IPS-11a (cell line): ENCODE data around the gene OCIAD1.
"Not testable (repeated sequence)": the region's sequence is repeated elsewhere in the genome, so short reads cannot be mapped to it uniquely, and the experiment has no call there.

Source experiments
- H3K4me3 ChIP-seq: one replicate; pipeline ENCODE4 v1.5.1; 2013; ENCODE audit warnings: low read depth, low read length, control low read depth

The OCIAD1 gene

DNA sequence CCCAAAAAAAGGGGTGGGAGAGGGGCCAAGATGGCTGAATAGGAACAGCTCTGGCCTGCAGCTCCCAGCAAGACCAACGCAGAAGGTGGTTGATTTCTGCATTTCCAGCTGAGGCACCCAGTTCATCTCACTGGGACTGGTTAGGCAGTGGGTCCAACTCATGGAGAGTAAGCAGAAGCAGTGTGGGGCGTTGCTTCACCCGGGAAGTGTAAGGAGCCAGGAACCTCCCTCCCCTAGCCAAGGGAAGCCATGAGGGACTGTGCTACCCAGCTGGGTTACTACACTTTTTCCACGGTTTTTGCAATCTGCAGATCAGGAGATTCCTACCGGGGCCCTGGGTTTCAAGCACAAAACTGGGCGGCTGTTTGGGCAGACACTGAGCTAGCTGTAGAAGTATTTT lies 13.9 kb upstream of the OCIAD1 start:
- no peak overlapping the region for H3K4me3 ChIP-seq

GRCh38 chr4:48821431-48821830 lies 9.5 kb upstream of the OCIAD1 start:
- H3K4me3 ChIP-seq, result not testable (repeated sequence)

GRCh38 chr4:48827622-48828021 lies 3.3 kb upstream of the OCIAD1 start:
- no peak overlapping the region for H3K4me3 ChIP-seq

DNA sequence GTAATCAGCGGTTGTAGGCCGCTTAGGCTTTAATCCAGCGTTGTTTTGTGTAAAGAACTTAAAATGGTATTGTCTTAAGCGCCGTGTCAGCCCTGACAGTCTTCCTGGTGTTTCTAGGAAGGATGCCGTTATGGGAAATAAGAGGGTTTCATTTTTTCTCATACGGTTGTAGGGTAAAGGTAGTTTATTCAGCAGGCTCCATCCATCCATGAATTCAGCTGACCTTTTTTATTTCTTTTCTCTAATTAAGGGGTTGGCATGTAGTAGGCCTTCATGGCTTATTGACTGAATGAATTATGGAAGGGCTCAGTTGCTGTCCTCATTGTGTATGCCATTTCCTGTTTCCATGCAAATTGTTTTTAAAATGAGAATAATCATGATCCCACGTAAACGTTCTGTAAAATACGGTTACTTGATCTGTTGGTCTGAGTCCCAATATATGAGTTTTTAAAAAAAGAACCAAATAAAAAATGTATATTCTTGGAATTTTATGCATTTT lies 693 bp downstream of the OCIAD1 start:
- H3K4me3 ChIP-seq, result peak overlapping the region; percentile 100

DNA sequence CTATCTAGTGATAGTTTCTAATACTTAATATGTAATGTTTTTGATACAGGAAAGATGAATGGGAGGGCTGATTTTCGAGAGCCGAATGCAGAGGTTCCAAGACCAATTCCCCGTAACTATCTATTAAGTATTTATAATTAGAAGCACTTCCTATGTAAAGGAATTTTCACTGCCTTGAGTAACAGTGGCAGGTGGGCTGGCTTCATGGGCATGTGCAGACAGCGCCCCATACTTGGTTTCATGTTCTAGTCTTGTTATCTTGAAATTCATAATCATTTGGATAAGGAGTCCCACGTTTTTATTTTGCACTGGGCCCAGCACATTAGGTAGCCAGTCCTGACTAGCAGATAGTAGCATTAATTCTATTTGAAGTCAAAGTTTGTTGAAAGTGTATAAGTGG lies 1.7 kb downstream of the OCIAD1 start:
- peak overlapping the region; percentile 100 for H3K4me3 ChIP-seq

- no peak overlapping the region for H3K4me3 ChIP-seq
These were observed 5.8 kb downstream of the OCIAD1 start for GRCh38 chr4:48836658-48837057.

DNA sequence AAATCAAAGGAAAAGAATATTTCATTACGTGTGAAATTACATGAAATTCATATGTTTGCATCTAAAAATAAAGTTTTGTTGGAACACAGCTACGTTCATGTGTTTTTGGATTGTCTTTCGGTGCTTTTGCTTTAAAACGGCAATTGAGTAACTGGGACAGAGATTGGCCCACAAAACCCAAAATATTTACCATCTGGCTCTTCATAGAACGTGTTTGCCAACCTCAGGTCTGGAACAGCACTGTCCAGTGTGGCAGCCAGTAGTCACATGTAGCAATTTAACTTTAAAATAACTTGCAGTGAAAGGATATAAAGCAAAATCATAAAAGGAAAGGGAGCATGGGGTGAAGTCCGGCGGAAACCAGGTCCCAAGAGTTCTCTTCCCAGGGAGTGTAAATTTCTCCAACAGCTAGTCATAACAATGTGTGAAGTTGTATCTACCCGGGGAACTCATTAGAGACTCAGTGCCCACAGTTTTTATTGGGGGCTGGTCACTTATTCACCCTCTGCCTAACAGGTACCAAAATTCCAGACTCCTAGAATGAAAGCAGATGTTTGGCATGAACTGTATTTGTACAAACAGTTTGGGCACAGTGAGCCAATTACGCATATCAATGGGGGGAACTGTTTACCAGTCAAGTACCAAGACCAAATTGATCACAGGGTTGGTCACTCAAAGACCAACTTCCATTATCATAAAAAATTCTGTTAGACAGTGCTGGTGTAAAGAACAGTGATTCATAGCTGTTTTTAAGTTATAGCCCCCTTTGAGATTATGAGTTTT lies 10.3 kb downstream of the OCIAD1 start:
- no peak overlapping the region for H3K4me3 ChIP-seq

DNA sequence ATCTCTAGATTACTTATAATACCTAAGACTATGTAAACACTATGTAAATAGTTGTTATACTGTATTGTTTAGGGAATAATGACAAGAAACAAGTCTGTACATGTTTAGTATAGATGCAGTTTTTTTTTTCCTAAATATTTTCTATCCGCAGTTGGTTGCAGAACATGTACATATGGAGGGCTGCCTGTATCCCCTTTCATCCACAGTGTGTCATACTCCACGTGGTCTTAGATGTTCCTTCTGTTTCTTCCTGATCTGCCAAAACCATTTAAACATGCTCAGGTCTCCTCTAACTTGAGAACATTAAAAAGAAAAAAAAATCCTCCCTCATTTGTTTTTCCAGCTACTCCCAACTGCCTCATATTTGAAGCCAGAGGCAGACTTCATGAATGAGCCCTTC lies 14.0 kb downstream of the OCIAD1 start:
- no peak overlapping the region for H3K4me3 ChIP-seq

GRCh38 chr4:48848799-48849198 lies 17.9 kb downstream of the OCIAD1 start:
- H3K4me3 ChIP-seq, result not testable (repeated sequence)

- H3K4me3 ChIP-seq, result no peak overlapping the region
These were observed 20.8 kb downstream of the OCIAD1 start for GRCh38 chr4:48851651-48852050.

DNA sequence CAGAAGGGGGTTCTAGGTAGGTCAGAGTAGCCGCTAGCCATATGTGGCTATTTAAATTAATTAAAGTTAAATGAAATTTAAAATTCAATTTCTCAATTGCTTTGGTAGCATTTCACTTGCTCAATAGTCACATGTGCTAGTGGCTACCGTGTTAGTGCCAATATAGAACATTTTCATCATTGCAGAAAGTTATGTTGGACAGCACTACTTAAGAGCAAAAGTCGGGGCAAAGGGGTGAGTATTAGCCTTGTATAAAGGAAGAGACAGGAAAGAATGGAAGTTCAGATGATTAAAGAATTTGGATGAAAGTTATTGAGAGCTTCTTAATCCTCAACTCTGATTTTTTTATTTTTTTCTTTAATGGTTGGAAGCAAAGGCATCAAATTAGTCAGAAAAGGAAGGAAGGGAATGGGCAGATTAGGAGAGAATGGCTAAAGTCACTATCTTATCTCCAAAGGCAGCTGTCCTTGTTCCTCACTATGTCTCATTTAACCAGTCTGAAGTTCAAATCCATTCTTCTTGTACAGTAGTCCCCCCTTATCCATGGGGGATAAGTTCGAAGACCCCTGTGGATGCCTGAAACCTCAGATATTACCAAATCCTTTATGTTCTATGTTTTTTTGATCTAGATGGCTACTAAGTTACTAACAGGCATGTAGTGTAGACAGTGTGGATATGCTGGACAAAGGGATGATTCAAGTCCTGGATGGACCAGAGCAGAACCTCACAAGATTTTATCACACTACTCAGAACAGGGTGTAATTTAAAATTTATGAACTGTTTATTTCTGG lies 22.9 kb downstream of the OCIAD1 start:
- H3K4me3 ChIP-seq, result no peak overlapping the region

- H3K4me3 ChIP-seq, result no peak overlapping the region
These were observed 23.5 kb downstream of the OCIAD1 start for GRCh38 chr4:48854395-48854683.

DNA sequence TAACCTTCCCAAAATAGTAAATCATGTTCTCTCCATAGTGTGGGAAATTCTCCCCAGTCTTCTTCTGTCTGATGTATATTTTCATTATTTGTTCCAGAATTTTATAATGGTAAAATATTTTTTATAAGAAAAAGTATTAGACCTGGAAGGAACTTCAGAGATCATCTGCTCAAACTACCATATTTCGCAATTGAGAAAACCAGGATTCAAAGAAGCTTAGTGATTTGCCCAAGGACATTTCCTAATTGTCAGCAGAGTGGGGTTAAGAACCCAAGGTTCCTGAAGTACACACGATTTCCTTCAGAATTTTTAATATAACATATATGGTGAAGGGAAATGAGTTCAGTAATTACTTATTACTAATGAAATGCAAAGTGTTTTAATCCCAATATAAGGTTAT lies 24.1 kb downstream of the OCIAD1 start:
- H3K4me3 ChIP-seq, result no peak overlapping the region

- H3K4me3 ChIP-seq, result no peak overlapping the region
These were observed 27.2 kb downstream of the OCIAD1 start for GRCh38 chr4:48858130-48858529.

GRCh38 chr4:48862038-48862437 lies 31.1 kb downstream of the OCIAD1 start:
- no peak overlapping the region for H3K4me3 ChIP-seq

- H3K4me3 ChIP-seq, result no peak overlapping the region
These were observed 31.8 kb downstream of the OCIAD1 start for GRCh38 chr4:48862661-48863060.

GRCh38 chr4:48863728-48864127 lies 32.8 kb downstream of the OCIAD1 start:
- no peak overlapping the region for H3K4me3 ChIP-seq

DNA sequence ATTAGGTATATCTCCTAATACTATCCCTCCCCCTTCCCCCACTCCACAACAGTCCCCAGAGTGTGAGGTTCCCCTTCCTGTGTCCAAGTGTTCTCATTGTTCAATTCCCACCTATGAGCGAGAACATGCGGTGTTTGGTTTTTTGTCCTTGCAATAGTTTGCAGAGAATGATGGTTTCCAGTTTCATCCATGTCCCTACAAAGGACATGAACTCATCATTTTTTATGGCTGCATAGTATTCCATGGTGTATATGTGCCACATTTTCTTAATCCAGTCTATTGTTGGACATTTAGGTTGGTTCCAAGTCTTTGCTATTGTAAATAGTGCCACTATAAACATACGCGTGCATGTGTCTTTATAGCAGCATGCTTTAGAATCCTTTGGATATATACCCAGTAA lies 33.8 kb downstream of the OCIAD1 start:
- H3K4me3 ChIP-seq, result not testable (repeated sequence)

DNA sequence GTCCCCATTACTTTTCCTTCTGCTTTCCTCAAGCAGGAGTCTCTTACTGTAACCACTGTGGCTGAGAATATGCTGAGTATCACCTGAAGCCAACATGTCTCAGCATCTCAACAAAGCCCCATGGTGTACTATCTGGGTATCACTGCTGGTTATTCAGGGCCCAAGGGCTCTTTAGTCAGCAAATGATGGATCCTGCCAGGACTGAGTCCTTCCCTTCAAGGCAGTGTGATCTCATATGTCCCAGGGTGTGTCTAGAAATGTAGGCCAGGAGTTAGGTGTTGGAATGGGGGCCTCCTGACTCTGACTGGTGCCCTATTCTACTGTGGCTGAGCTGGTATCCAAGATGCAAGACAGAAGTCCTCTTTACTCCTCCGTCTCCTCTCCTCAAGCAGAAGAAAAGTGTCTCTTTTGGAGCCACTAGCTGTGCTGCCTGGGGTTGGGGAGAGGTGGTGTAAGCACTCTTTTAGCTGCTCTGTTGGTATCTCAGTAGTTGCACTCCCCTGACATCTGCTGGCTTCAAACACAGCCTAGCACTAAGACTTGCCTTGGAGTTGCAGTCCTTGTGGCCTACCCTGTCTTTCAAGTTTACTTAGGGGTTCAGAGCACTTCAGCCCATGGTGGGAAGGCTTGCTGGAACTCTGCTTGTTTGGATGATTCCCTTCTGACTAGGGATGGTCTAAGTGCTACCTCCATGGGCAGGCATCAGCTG lies 47.1 kb downstream of the OCIAD1 start:
- H3K4me3 ChIP-seq, result no peak overlapping the region

- H3K4me3 ChIP-seq, result no peak overlapping the region
These were observed 48.9 kb downstream of the OCIAD1 start for GRCh38 chr4:48879561-48880442.

GRCh38 chr4:48881646-48882045 lies 50.8 kb downstream of the OCIAD1 start:
- not testable (repeated sequence) for H3K4me3 ChIP-seq
